Activated T-helper 9 cell treated with anti-CD3 and anti-CD28 coated beads, Interleukin-2, amount 50 U/mL, for 16 hours (primary cell): Measurements from ENCODE around the gene TNF.
A peak's percentile ranks its signal among the peaks of the same experiment; 100 is the strongest.

Source experiments
- DNase-seq: peaks from one replicate; pipeline ENCODE4 v3.0.0-alpha.2; 2020; ENCODE audit warnings: low read depth

TNF gene

DNA sequence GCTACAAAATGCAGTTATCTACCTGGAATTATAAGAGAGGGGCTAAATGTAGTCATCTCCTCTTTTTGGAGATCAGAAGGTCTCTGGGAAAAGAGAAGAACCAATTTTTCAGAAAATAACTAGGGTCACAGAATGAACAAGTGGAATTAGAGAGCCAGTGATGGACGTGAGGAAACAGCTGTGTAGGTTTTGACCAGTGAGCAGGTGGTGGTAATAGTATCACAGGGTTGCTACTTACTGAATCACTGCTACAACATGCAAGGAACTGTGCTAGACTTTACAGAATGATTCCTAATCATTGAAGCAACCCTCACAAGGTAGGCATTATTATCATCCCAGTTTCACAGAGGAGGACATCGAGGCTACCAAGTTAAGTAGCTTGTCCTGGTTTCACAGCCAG, 30.7 kb upstream of the TNF start:
- DNase-seq: no peak

GRCh38 chr6:31545291-31545690, 30.1 kb upstream of the TNF start:
- no peak for DNase-seq

DNA sequence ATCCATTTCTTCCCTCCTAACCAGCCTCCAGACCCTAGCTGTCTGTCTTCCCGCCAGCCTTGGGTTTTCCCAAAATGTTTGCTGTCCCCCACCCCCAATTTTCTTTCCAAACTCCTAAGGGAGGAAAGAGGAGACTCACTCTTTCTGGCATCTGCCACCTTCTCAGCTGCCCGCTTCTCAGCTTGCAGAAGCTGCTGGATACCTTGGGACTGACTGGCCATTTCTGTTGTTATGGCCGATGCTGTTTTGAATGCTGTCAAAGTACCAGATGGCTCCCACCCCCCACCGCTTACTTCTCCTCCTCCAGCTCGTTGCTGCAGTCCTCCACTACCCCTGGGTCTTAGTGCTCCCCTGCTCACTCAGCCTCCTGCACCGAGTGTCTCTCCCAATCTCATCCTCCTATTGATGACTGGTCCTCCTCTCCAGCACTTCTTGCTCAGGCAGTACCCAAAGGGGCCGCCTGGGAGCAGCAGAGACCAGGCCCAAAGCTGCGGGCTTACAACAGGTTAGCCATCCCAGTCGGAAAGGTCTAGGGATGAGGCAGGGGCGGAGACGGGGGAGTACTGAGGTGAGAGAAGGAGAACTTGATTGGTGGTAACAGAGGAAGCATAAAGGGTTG, 28.9 kb upstream of the TNF start, which contains the start of gene ATP6V1G2:
TSS of gene ATP6V1G2 (minus strand) at position 270 of the 619 bp plus-strand sequence. CDS start at position 221, 49 bp downstream.
- peak; percentile 78 for DNase-seq

DNA sequence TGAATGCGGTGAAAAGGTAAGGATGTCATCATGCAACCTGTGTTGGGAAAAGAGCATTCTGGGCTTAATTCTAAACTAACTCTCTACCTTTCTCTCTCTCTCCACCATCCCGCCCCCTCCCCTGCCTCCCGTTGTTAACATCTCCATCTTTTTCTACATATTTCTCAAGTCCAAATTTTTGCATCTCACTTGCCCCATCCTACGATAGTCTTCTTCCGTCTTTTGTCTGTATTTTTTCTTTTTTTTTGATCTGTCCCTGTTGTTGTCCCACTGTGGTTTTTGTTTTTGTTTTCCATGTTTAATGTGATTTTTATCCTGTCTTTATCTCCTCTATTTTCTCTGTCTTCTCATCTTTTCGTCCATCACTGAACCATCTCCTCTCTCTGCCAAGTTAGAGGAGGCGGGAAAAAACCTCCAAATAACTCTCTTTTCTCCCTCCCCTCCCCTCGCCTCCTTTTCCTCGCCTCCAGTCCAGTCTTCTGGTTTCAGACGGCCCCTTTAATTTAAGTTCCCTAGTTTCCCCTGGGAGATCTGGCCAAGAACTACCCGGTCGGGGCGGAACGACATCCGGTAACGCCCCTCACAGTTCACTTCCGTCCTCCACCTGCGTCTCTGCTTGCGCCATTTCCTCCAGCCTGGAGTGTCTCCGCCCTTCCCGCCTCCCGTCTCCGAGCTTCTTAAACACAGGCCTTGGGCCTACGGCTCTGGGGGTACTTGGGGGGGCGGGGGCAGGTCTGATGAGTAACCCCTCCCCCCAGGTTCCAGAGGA, 28.2 kb upstream of the TNF start, which contains the start of gene NFKBIL1:
TSS of gene NFKBIL1 (plus strand) at position 651 of the 769 bp plus-strand sequence. CDS start at position 738, 87 bp downstream.
- DNase-seq: peak; percentile 86

DNA sequence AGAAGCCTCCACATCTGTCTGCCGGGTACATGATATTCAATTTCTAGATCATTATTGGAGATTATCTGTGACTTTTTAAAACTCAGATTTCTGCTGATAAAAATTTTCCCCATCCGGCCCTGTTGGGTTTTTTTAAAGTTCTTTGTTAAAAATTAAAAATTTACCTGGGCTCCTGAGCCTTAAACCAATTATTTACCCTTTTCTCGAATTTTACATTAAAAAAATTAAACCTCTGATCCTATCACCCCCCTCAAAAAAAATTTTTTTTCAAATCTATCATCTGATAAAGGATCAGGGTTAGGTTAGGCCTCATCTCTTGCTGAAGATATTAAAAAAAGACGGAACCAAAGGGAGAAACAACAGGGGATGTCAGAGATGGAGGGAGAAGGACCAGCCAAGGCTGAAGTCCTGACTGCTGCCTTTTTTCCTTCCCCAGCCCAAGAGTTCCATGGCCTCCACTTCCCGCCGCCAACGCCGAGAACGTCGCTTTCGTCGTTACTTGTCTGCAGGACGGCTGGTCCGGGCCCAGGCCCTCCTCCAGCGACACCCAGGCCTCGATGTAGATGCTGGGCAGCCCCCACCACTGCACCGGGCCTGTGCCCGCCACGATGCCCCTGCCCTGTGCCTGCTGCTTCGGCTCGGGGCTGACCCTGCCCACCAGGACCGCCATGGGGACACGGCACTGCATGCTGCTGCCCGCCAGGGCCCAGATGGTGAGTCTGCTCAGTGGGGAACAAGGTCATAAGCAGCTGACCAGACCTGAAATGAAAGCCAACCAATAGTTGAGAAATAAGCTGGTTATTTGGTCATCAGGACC, 27.4 kb upstream of the TNF start:
- no peak for DNase-seq

DNA sequence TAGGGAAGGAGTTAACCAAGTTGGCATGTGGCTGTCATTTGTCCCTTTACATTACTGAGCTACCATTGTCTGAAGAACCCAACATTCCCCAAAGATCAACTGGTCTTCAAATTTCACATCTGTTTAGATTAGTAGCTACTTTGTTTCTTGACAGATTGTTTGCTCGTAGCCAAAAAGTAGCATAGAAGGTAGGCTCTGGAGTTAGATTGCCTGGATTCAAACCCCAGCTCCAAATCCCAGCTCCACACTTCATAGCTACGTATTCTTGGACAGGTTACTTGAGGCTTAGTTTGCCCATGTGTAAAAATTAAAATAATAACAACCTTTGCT, 26.9 kb upstream of the TNF start:
- no peak for DNase-seq

- peak; percentile 53 for DNase-seq
Measured at GRCh38 chr6:31551371-31551770, 24.0 kb upstream of the TNF start.

- no peak for DNase-seq
Measured at GRCh38 chr6:31556307-31556706, 19.1 kb upstream of the TNF start.

GRCh38 chr6:31557443-31558317, 17.7 kb upstream of the TNF start:
- no peak for DNase-seq

DNA sequence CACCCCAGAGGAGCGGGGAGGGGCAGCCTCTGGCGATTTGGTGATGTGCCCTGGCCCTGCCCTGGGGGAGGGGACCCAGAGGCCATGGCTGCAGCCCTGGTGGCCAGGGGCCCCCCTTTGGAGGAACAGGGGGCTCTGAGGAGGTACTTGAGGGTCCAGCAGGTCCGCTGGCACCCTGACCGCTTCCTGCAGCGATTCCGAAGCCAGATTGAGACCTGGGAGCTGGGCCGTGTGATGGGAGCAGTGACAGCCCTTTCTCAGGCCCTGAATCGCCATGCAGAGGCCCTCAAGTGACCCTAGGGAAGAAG, 17.1 kb upstream of the TNF start:
- no peak for DNase-seq

GRCh38 chr6:31558631-31559500, 16.5 kb upstream of the TNF start:
- peak; percentile 66 for DNase-seq

GRCh38 chr6:31559606-31559957, 15.8 kb upstream of the TNF start:
- DNase-seq: no peak

- no peak for DNase-seq
Measured at GRCh38 chr6:31559958-31560696, 15.2 kb upstream of the TNF start.

DNA sequence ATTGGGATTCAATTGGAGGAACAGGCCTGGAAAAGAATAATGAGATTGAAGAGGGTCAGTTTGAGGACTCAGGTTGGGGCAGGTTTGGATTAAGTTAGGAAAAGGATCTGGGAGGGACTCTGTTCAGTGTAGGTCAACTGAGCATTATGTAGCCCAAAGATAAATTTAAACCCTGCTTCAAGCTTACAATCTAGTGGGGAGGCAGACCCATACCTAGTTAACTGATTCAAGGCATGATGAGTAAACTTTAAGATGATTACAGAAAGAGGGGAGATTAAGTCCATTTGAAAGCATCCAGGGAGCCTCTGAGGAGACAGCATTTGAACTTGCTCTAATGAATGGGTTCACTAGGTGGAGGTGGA, 14.7 kb upstream of the TNF start:
- no peak for DNase-seq

DNA sequence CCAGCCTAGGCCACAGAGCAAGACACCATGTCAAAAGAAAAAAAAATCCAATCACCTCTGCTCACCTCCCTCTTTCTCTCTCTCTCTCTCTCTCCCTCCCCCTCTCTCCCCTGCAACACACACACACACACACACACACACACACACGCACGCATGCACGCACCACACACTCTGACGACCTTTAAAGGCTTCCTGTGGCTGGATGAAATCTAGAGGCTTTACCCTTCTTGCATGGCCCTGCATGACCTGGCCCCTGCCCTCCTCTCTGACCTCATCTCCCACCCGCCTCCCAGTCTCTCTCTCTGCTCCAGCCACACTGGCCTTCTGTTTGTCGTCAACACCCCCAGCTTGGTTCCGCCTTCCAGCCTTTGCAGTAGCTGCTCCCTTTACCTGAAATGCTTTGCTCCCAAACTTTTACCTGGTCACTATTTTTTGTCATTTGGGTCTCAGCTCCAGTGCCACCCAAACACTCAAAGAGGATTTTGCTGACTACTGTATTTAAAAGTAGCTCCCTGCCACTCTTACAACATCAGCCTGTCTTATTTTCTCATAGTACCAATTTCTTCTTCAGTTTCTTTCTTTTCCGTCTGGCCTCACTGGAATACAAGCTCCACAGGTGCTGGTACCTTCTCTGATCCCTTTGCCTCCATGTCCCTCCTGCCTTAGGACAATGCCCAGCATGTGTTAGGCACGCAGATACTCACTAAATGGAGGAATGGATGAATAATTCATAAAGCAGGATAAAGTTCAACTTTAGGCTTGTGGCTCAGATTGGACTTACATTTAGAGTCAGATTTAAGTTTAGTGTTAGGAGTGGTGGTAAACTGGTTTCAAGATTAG, 7.6 kb upstream of the TNF start:
- DNase-seq: no peak

DNA sequence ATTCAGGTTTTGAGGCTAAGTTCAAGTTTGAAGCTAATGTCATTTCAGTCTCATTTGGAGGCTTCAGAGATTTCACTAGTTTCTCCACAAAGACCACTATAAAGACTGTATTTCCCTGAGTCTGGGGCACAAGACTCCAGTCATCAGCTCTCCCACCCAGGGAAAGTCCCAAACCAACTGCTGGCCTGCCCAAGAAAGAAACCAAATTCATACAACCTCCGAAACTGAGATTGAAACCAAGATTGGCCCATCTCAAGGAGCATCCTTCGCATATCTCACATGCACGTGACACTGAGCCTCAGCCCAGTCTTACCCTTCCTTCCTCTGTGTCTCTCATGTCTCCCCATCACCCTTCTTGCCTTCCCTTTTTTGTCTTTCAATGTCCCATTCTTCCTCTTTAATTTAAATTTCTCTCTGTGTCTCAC, 6.8 kb upstream of the TNF start:
- peak; percentile 61 for DNase-seq

DNA sequence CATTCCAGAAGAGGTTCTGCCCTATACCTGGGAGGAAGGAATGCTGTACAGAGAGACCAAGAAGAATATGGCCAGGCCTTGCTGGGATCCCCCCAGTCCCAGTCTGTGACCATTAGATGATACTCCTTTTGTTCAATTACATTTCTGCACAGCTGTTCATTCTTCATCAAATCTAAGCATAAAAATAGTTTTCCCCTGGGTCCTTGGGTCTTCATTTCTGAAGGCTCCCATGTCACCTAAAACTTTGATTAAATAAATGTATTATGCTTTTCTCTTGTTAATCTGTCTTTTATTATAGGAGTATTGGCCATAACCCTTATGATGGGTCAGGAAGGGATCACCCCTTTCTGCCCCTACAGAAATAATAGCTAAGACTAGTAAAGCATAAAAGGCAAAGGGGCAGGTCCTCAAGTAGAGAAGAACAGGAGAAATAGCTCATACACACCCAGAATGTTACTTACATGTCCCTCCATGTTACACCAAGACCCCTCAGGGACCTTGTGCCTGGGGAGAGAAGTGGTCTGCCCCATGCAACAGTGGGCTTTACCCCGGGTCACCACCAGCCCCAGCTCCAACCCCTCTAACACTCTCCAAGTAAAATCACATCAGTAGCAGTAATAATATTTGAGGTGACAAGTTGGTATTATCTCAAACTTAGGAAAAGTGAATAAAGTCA, 5.4 kb upstream of the TNF start:
- no peak for DNase-seq

DNA sequence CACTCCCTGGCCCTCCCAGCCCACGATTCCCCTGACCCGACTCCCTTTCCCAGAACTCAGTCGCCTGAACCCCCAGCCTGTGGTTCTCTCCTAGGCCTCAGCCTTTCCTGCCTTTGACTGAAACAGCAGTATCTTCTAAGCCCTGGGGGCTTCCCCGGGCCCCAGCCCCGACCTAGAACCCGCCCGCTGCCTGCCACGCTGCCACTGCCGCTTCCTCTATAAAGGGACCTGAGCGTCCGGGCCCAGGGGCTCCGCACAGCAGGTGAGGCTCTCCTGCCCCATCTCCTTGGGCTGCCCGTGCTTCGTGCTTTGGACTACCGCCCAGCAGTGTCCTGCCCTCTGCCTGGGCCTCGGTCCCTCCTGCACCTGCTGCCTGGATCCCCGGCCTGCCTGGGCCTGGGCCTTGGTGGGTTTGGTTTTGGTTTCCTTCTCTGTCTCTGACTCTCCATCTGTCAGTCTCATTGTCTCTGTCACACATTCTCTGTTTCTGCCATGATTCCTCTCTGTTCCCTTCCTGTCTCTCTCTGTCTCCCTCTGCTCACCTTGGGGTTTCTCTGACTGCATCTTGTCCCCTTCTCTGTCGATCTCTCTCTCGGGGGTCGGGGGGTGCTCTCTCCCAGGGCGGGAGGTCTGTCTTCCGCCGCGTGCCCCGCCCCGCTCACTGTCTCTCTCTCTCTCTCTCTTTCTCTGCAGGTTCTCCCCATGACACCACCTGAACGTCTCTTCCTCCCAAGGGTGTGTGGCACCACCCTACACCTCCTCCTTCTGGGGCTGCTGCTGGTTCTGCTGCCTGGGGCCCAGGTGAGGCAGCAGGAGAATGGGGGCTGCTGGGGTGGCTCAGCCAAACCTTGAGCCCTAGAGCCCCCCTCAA, 3.1 kb upstream of the TNF start, which contains the start of gene LTA:
TSS of gene LTA (plus strand) at position 249 of the 871 bp plus-strand sequence. CDS start at position 703, 454 bp downstream.
- DNase-seq: peak; percentile 72
